Endodermal cell (in vitro differentiated cells): ENCODE results near the gene CRACR2B. TPM values are rescaled to one million over a fixed set of nuclear protein-coding genes. Genes with fewer than 3 reads are reported as not detected.

Experiments
- DNase-seq: peaks from one replicate; pipeline ENCODE4 v3.0.0-alpha.2; 2017
- H3K27ac ChIP-seq: 2 replicates; pipeline ENCODE4 v1.5.1; 2013; ENCODE audit warnings: mild to moderate bottlenecking, low read depth, low read length, moderate library complexity
- H3K27me3 ChIP-seq: 2 replicates; pipeline ENCODE4 v1.6.1; 2013; ENCODE audit warnings: mild to moderate bottlenecking, low read length, moderate library complexity; ENCODE audit not compliant: insufficient read depth, control insufficient read depth, poor library complexity, severe bottlenecking
- H3K36me3 ChIP-seq: 2 replicates; pipeline ENCODE4 v1.7.0; 2013; ENCODE audit warnings: mild to moderate bottlenecking, low read length, moderate library complexity; ENCODE audit not compliant: control insufficient read depth, insufficient read depth
- H3K4me1 ChIP-seq: one replicate; pipeline ENCODE4 v1.7.0; 2013; ENCODE audit warnings: low read length; ENCODE audit not compliant: control insufficient read depth, insufficient read depth
- H3K4me3 ChIP-seq: 2 replicates; pipeline ENCODE4 v1.5.1; 2013; ENCODE audit warnings: mild to moderate bottlenecking, low read length, moderate library complexity
- H3K9ac ChIP-seq: 2 replicates; pipeline ENCODE4 v1.6.1; 2013; ENCODE audit warnings: mild to moderate bottlenecking, low read length, moderate library complexity; ENCODE audit not compliant: poor library complexity, severe bottlenecking; ENCODE audit errors: extremely low read depth
- H3K9me3 ChIP-seq: 2 replicates; pipeline ENCODE4 v1.6.1; 2013; ENCODE audit warnings: mild to moderate bottlenecking, low read length, moderate library complexity; ENCODE audit not compliant: control insufficient read depth
- H3K27ac Mint-ChIP-seq: 2 replicates; pipeline ENCODE4 v1.8.0; 2020; ENCODE audit warnings: mixed read lengths
- H3K27me3 Mint-ChIP-seq: 2 replicates; pipeline ENCODE4 v1.8.0; 2021; ENCODE audit warnings: mild to moderate bottlenecking, mixed read lengths; ENCODE audit not compliant: insufficient read depth
- H3K36me3 Mint-ChIP-seq: 2 replicates; pipeline ENCODE4 v1.8.0; 2020; ENCODE audit warnings: low read depth, mixed read lengths
- H3K4me1 Mint-ChIP-seq: 2 replicates; pipeline ENCODE4 v1.8.0; 2020; ENCODE audit warnings: mixed read lengths
- H3K4me3 Mint-ChIP-seq: 2 replicates; pipeline ENCODE4 v1.8.0; 2020; ENCODE audit warnings: mild to moderate bottlenecking, moderate library complexity, mixed read lengths
- H3K9me3 Mint-ChIP-seq: 2 replicates; pipeline ENCODE4 v1.8.0; 2020; ENCODE audit warnings: mild to moderate bottlenecking, mixed read lengths
- CTCF ChIP-seq: fragments of 200-600 bp; sonication (generic); conservative IDR thresholded peaks from 2 replicates; pipeline ENCODE4 v1.5.0; 2021; ENCODE audit warnings: antibody characterized with exemption, mild to moderate bottlenecking
- WGBS, 2 experiments: methylation state at CpG; one replicate each; pipeline versions ENCODE4 v1.1.5 to v1.1.7; 2013; ENCODE audit warnings: missing lambda C conversion rate in 2 of 2, mixed read lengths in 1 of 2; ENCODE audit not compliant: insufficient coverage in 1 of 2, insufficient read length in 1 of 2; 5-methylcytosine and 5-hydroxymethylcytosine counted together
- total RNA-seq, 2 donors: library from RNA; stranded (reverse); fragmentation: NEBNext Ultra II Directional in 1 of 2; extraction: Animal tissue kit (Norgen Biotek cat#: 25700) in 1 of 2; gene quantifications; 2 replicates in 1 of 2; 3 replicates in 1 of 2; pipeline ENCODE4 v1.2.1, GENCODE V29; 2021

The CRACR2B gene
- total RNA-seq, 2 donors from 2014 or later = 22.3 to 28.1 TPM

- whole genome bisulfite sequencing, 2 experiments = 91 to 97% methylated on average over 7 to 11 of the region's 11 CpGs
- Mint-ChIP-seq H3K4me1 (peaks cover 7% of the 10 kb centered on the region), H3K9me3 (no peaks in the 10 kb centered on the region), H3K4me3 (no peak overlapping the region), H3K36me3 (peaks cover 30% of the 10 kb centered on the region), H3K27ac (no peak overlapping the region), H3K27me3 (no peaks in the 10 kb centered on the region)
- TF ChIP-seq CTCF = no peak
- Histone ChIP-seq H3K9ac (no peak overlapping the region), H3K36me3 (peaks cover 31% of the 10 kb centered on the region), H3K9me3 (no peaks in the 10 kb centered on the region), H3K4me3 (no peak overlapping the region), H3K27ac (no peak overlapping the region), H3K4me1 (no peaks in the 10 kb centered on the region), H3K27me3 (no peaks in the 10 kb centered on the region)
- DNase-seq = no peak
Measured at GRCh38 chr11:815675-816432, 11.9 kb upstream of the CRACR2B start.

DNA sequence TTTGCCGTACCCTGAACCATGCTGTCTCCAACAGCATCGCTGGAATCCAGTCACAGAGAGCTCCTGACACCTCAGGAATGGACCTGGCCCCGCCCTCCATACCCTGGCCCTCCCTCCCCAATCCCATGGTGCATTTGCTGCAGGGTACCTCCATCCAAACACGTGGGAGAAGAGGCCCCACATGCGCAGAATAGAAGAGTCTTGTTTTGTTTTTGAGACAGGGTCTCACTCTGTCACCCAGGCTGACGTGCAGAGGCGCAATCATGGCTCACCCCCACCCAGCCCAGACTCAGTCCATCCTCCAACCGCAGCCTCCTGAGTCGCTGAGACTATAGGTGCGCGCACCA, 11.3 kb upstream of the CRACR2B start:
- Mint-ChIP-seq H3K4me1 (peaks cover 2% of the 10 kb centered on the region), H3K9me3 (no peaks in the 10 kb centered on the region), H3K27ac (no peak overlapping the region), H3K27me3 (no peaks in the 10 kb centered on the region), H3K36me3 (peaks cover 24% of the 10 kb centered on the region), H3K4me3 (no peak overlapping the region)
- H3K4me1 ChIP-seq = no peaks in the 10 kb centered on the region
- H3K9me3 ChIP-seq = no peaks in the 10 kb centered on the region
- no peaks in the 10 kb centered on the region for H3K27me3 ChIP-seq
- WGBS, 2 experiments = 60 to 76% methylated on average over 6 to 8 of the region's 11 CpGs
- no peak overlapping the region for H3K4me3 ChIP-seq
- no peak for TF ChIP-seq CTCF
- no peak overlapping the region for H3K9ac ChIP-seq
- peak; percentile 71 for DNase-seq
- H3K36me3 ChIP-seq = peaks cover 28% of the 10 kb centered on the region
- no peak overlapping the region for H3K27ac ChIP-seq

- no peaks in the 10 kb centered on the region for H3K4me1 Mint-ChIP-seq
Measured at GRCh38 chr11:818396-819128, 9.2 kb upstream of the CRACR2B start, which contains the start of gene PNPLA2. TSS of gene PNPLA2 (plus strand) at chr11:818914. CDS start at chr11:819719, 805 bp downstream.

More at GRCh38 chr11:818396-819128, 9.2 kb upstream of the CRACR2B start, which contains the start of gene PNPLA2:
- no peaks in the 10 kb centered on the region for H3K9me3 ChIP-seq
- TF ChIP-seq CTCF = no peak
- H3K4me1 ChIP-seq = no peaks in the 10 kb centered on the region
- no peak within 1 kb of the TSS for H3K27ac ChIP-seq
- peak within 1 kb of the TSS; percentile 63 for H3K9ac ChIP-seq
- no peak within 1 kb of the TSS for H3K27ac Mint-ChIP-seq
- H3K36me3 ChIP-seq = peaks cover 6% of the 10 kb centered on the region
- peak within 1 kb of the TSS; percentile 70 for H3K4me3 Mint-ChIP-seq
- H3K4me3 ChIP-seq = peak within 1 kb of the TSS; percentile 81
- no peaks in the 10 kb centered on the region for H3K27me3 ChIP-seq
- H3K27me3 Mint-ChIP-seq = no peaks in the 10 kb centered on the region
- DNase-seq = no peak
- 67 to 71% methylated on average over 9 to 20 of the region's 20 CpGs for WGBS, 2 experiments
- no peaks in the 10 kb centered on the region for H3K9me3 Mint-ChIP-seq
- H3K36me3 Mint-ChIP-seq = peaks cover 9% of the 10 kb centered on the region
